Stimulated activated CD4-positive, alpha-beta T cell treated with anti-CD3 and anti-CD28 coated beads, Interleukin-1b, Interleukin-23, amount 100 ng/mL, for 4 hours (primary cell): ENCODE results near the gene MOB3B.
"Not testable (repeated sequence)": the region's sequence is repeated elsewhere in the genome, so short reads cannot be mapped to it uniquely, and the experiment has no call there.

ENCODE experiments used
- DNase-seq, 2 donors: peaks; one replicate each; pipeline ENCODE4 v3.0.0-alpha.2; 2020; ENCODE audit warnings: low read depth in 2 of 2

The MOB3B gene

DNA sequence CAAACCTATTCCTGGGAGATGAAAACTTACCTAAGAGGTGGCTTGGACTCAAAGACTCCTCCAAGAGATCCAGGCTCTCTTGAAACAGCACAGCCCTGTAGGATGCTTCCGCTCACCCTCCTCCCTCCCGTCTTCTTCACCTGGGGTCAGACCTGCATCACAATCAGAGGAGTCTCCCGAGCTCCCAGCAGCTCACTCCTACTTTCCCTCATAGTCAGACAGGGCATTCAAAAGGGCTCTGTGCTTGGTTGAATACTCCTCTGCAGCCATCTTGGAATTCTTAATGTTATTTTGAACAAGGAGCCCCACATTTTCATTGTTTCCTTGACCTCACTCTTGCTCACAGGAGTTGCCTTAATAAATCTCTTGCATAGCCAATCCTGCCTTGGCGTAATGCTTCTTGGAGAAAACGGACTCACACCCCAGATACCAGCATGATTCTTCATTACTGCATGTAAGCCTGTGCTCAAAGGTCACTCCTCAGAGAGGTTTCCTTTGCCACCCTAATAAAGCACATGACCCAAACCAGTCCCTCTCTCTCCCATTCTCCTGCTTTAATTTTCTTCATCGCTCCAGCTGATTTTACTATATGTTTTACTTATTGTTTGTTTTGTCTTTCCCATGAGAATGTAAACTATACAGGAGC is 52.6 kb downstream of the MOB3B start:
- DNase-seq = no peak

DNA sequence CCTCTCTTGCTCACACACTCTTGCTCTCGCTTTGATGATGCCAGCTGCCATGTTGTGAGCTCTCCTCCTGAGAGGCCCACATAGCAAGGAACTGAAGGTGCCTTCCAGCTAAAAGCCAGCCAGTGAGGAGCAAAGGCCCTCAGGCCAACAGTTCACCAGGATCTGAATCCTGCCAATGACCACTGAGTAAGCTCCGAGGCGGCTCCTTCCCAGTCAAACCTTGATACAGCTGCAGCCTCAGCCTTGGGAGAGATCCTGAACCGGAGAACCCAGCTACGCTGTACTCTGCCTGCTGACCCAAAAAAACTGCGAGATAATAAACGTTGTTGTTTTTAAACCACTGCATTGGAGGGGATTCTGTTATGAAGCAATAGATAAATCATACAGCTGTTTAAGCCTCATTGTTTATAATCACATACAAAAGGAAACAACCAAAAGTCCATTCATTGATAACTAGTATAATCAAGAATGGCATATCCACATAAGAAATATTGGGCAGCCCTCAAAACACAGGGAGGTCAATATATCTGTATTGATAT is 54.5 kb downstream of the MOB3B start:
- no peak for DNase-seq

DNA sequence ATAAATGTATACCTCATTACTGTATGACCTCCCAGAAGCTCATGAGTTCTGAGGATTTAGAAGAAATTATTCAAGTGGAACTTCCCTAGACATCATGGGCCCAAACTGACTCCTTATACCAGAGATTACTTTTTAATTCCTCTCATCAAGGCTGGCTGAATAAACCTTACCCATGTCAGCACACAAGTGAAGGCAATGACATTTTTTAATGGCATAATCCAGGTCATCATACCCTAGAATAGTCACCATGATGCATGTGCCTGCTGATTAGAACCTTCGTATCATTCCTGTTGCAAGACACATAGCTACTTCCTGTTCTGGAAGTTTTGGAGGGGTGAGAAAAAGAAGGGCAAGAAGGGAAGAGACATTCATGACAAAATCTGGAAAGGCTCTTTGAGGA is 55.3 kb downstream of the MOB3B start:
- no peak for DNase-seq

DNA sequence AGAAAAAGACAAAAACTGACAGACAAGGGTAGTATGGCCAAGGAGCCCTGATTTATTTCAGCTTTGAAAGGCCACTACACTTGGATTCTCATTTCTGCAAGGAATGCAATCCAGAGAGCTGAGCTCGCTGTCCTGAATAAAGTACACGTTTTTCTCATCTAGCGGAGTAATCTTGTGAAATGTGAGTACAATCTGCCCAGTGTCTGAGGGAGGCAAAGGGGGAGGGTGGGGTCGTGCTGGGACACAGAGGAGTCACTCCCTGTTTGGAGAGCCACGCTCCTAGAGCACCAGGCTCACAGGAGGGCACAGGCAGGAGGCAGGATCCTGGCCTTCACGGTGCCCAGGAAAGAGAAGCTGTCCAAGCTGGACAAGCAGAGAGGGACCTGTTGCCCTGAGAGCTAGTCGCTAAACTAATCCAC is 56.5 kb downstream of the MOB3B start:
- no peak for DNase-seq

DNA sequence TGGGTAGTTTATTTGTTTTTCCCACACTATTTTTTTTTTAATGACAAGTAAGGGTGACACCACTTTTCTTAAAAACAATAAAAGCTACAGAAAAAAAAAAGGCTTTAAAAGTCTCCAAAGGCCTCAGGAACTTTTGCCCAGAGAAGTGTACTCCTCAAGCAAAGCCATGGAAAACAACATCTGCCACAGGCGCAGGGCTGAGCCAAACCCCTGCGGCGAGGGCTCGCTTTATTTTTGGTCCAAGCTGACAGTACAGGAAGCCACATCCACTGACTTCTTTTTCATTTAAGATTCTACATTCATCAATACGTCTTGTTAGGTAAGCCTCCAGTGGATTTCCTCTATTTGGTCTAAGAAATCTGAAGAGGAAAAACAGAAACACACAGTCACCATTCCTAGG is 57.4 kb downstream of the MOB3B start:
- DNase-seq = no peak

DNA sequence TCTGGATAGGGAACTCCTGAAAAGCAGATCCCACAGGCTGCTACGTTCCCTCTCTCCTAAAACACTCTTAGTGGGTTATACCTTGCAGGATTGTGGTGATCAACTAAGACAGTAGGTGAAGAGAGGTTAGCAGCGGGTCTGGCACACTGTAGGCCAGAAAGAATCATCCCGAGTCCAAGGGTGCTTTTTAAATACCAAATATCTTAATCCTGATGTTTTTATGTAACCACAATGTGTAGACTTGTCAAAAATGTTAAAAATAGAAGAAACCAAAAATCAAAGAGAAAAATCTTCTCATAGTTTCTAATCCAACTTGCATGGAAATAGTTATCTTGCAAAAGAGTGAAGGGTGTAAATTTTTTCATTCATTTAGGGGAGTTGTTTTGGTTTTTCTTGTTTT is 57.8 kb downstream of the MOB3B start:
- no peak for DNase-seq

DNA sequence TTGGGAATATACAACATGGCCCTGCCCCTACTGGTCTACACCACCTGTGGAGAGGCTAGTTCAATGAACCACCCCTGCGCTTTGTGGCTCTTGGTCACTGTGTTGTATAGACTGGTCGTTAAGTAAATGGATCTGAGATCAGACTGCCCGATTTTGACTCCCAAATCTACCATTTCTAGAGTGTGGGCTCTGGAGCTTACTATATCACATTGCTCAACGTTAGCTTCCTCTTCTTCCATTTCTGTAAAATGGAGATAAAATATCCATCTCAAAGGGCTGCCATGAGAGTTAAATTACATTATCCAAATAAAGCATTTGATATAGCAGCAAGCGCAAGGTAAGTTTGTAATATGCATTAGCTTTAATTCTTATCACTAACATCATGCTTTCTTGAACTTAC is 58.2 kb downstream of the MOB3B start:
- DNase-seq = no peak

DNA sequence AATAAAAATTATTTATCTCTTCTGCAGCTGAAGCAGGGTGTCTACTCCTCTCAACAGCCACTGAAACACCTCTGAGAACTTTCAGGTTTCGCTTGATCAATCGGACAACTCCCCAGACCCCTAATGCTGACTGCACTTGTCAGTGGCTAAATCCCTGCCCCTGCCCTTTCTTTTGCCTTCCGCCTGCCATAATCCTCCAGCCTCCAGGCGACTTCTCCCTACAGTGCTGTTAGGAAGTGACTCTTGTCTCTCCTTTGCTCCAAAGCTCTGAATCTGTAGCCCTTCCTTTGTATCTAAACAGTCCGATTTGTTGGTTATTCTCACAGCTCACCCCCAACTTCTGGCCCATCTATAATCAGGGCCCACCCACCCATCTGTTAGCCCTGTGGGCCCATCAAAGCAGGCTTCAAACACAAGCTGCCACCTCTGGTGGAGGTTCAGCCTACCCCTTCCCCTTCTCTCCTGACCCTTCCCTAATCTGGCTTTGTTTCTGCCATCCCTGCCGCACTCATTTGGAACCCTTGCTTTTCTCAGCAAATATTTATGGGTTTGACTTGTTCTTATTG is 59.2 kb downstream of the MOB3B start:
- no peak for DNase-seq

DNA sequence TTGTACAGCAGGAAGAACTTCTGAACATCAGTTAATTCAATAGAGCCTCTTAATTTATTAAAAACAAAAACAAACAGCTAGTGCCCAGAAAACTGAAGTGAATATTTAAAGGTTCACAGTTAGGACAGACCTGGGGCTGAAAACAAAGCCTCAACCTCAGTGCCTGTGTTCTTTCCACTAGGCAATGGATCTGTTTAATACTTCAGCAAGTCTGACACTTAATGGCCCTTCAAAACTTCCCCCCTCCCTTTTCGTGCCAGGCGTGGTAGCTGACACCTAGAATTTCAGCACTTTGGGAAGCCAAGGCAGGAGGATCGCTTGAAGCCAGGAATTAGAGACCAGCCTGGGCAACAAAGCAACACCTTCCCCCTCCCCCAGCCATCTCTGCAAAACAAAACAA is 60.1 kb downstream of the MOB3B start:
- no peak for DNase-seq

DNA sequence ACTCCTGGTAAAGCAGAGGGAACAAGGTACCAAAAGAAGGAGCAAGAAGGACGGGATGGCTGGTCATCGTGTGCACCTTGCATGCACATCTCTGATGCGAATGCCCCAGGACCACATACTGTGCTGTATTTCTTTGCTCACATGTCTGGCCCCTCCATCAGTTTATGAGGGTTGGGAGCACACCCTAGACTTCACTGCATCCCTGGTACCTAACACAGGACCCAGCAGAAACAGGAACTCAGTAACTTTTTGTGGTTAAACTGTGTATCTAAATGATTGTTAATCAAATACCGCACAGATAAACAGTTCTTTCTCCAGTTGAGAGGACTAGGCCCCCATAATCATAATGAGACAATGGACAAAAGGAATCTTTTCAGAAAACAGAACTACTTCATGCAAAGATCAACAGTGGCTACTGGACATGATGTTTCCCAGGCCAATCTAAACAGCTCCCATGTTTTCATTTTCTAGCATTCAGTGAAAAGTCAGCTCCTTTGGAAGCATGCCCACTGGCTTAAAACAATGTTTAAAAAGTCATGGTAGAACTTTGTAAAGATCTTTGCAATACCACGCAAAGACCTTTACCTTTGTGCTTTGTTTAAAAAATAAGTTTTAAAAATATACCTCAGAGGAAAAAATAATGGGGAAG is 61.0 kb downstream of the MOB3B start:
- DNase-seq = no peak

DNA sequence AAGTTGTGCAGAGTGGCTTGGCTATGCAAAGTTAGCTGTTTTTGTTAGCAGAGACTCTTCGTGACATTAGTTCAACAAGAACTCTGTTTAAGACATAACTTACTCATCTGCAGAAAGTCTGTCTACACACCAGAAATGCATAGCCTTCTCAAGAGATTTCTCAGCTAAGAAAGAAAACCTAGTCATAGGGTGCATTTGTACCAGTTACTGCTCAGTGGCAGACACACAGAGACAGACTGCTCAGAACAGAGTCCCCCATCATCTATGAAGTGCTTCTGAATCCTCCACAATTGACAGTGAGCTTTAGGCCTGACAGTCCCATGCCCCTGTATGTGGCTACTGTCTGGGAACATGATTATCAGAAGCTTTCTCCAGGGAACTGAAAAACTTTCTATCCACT is 61.6 kb downstream of the MOB3B start:
- no peak for DNase-seq

DNA sequence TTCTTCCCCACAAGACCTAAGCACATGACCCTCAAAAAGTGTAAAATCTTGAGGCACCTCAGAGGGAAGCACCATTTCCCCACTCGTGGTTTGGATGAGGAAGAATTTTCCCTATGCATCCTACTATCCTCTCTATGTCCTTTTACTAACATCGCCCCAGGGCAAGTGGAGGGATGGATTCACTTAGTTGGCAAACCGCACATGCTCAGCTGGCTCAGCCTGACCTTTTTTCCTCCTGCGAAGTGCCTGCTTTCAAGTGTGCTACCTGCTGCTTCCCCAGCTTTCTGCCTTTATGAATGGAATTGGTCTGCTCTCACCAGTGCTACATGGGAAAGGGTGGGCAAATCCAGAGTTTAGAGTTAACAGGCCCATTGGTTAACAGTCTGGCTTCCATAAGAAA is 62.1 kb downstream of the MOB3B start:
- DNase-seq = no peak

DNA sequence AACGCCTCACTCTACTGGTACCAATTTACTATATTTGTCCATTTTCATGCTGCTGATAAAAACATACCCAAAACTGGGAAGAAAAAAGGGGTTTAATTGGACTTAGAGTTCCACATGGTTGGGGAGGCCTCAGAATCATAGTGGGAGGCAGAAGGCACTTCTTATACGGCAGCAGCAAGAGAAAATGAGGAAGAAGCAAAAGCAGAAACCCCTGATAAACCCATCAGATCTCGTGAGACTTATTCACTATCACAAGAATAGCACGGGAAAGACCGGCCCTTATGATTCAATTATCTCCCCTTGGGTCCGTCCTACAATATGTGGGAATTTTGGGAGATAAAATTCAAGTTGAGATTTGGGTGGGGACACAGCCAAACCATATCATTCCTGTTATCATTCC is 63.1 kb downstream of the MOB3B start:
- not testable (repeated sequence) for DNase-seq

DNA sequence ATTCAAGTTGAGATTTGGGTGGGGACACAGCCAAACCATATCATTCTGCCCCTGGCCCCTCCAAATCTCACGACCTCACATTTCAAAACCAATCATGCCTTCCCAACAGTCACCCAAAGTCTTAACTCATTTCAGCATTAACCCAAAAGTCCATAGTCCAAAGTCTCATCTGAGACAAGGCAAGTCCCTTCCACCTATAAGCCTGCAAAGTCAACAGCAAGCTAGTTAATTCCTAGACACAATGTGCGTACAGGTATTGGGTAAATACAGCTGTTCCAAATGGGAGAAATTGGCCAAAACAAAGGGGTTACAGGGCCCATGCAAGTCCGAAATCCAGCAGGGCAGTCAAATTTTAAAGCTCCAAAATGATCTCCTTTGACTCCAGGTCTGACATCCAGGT is 64.7 kb downstream of the MOB3B start:
- DNase-seq = not testable (repeated sequence)

DNA sequence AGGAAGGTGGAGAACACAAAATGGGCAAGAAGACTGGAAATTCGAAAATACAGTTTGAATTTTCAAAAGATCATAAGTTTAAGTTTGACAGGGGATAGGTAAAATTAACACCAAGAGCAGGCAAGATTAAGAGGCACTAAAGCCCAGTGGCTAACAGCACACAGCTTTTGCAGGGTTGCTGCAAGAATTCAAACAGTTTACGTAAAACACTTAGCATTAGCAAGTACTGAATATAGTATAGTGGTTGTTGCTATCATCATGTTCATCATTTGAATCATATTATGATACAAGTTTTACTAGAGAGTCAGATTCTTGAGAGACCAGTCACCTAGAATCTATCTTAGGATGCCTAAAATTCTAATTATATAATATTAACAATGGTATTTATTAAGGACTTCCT is 66.8 kb downstream of the MOB3B start:
- DNase-seq = no peak

DNA sequence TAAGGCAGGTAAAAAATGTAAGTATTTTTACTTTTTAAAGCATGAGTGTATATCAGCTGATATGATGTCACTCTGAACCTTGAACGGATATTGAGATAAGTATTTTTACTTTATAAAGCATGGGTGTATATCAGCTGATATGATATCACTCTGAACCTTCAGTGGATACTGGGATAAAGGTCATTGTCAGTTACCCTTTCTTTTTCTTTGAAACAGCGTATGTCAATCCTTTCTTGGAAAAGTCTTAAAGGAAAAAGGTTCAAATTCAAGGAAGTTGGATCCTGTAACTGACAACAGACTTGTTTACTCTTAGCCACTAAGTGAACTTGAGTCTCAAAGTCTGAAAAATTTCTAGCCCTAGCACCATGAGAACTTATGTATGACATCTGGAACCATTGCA is 67.2 kb downstream of the MOB3B start:
- DNase-seq = no peak

DNA sequence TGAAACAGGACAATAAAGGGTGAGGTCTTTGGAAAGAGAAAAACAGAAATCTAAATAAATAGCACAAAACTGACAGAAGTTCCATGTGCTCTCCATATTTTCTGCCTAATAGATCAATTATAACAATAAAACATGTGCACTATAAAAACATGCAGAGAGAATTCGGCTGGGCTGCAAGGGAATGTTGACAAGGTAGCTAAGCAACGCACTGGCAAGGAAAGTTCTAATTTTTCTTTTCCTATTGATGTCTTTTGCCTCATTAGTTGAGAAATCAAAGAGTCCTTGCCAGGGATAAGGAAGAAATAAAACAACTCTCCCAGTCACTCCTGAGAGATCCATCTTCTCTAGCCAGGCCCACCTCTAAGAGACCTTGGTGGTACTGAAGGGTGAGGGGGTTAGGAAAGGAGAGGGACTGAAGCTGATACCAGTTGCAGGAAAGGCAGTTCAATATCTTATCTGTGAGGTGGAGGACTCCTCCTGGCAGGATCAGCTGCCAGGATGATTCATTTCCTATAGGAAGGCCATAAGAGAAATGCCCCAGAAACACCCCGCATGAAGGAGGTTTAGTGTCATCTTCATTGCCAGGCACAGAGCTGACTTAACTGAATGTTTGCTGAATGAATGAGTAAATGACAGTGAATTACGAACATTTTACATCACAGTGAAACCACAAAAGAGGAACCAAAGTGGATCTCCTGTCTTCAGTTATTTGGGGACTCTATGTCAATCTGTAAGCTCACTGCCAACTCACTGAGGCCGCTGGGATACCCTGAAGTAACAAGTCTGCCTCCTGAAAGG is 69.2 kb downstream of the MOB3B start:
- no peak for DNase-seq

DNA sequence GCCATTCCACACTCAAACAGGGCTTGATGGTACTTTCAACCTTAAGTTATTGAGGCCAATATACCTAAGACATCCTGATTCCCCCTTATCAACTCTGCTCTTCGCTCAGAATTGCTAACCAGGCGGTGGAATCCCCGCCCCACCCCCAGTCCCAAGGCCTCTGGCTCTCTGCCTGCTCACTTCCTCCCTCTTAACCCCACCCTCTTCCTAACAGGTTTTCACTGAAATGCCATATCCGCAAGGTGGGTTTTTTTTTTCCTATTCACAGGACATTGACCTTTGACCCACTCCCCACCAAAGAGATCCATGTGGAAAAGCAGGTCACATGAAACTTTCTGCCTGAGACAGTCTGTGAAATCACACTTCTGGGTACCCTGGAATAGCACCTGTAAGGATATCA is 72.2 kb downstream of the MOB3B start:
- no peak for DNase-seq

DNA sequence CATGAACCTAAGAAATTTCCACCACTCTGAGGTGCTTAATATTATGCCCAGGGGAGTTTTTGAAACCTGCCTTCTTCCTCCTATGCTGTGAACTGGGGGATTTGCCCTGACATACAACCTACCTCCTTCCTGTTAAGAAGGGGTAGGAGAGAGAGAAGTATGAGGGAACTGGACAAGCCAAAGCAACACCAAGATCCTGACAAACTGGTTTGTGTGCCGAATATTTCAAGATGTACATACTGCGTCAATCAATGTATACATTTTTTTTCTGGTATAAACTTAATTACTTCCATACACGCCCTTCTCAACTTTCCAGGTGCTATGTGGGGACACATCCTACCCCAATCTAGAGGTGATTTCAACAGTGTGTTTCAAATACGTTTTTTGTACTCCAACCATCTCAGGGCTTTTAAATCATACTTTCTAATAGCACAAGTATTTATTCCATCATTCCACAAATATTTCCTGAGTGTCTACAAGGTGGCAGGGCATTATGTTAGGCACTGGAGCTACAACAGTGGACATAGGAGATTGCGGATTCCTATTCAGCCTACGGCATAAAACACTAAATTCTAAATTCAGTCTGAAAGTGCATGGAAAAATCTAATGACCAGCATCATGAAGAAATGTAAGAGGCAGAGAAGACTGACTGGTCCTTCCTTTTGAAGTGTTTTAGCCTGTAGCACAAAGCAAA is 75.6 kb downstream of the MOB3B start:
- no peak for DNase-seq

DNA sequence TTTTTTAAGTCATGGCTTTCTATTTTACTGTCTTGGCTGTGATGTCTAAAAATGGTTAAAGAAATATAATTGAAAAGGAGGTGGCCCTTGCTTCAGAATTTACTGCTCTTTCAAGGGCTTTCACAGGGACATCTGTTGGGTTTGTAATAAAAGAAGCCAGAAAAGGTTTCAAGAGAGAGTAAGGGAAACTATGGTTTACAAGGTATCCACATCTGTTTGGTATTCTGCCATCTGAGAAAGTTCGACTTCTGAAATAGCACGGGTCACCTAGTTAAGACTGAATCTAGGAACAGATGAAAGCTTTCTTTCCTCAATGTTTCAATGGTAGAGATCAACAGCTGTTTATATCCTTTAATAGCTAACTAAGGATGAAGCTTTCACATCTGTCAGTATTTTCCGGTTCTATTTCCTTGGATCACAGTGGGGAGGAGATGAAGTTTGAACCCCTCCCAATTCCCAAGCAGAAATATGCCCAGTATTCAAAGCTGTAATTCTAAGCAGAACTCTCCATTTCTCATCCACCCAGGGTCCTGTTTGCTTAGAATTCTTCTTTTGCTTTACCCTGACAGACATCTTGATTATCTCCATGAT is 78.3 kb downstream of the MOB3B start:
- no peak for DNase-seq

DNA sequence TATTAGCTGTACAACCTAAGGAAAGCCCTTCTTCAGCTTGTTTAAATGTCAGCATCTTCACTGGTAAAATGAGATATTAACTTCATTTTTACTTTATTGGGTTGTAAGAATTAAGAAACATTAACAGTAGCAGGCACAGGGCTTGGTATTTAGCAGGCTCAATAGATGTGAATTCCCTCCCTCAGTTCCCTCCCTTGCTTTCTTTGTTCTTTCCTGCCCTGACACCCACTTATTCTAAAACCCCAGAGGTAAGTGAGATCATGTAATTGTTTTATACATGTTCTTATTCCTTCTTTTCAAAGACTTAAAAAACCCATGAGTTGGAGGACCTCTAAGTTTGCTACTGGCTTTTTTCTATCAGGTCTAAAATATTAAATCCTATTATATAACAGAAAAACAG is 78.9 kb downstream of the MOB3B start:
- DNase-seq = no peak

DNA sequence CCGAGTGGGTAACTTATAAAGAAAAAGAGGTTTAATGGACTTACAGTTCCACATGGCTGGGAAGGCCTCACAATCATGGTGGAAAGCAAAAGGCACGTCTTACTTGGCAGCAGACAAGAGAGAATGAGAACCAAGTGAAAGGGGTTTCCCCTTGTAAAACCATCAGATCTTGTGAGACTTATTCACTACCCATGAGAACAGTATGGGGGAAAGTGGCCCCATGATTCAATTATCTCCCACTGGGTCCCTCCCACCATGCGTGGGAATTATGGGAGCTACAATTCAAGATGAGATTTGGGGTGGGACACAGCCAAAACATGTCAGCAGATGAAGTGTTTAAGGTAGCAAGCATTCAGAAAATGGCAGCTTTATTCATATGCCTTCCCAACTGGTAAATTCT is 81.3 kb downstream of the MOB3B start:
- not testable (repeated sequence) for DNase-seq
